B cell (primary cell): ENCODE data around the gene TSSC4. TPM values are rescaled to one million over a fixed set of nuclear protein-coding genes. Genes with fewer than 3 reads are reported as not detected.
A peak's percentile ranks its signal among the peaks of the same experiment; 100 is the strongest.

Source experiments
- ATAC-seq: fragments of 200-7000 bp; cut with Tn5 transposase; one replicate; pipeline ENCODE4 v1.10.0; 2021; ENCODE audit warnings: low read depth, mild to moderate bottlenecking, moderate number of reproducible peaks, moderate library complexity
- CTCF ChIA-PET: fragments of 350-600 bp; sonication (Branson Sonifier 250); formaldehyde crosslinking; loops from one replicate; lab custom pipeline; 2021; ENCODE audit warnings: antibody characterized with exemption, inconsistent platforms; lab: Charles Lee
- POLR2A ChIA-PET: fragments of 350-600 bp; sonication (Branson Sonifier 250); formaldehyde crosslinking; loops from one replicate; lab custom pipeline; 2021; ENCODE audit warnings: antibody characterized with exemption; lab: Charles Lee
- DNase-seq: peaks from one replicate; pipeline ENCODE4 v3.0.0; 2013
- H2AFZ ChIP-seq: 2 replicates; pipeline ENCODE4 v1.6.1; 2012; ENCODE audit warnings: mild to moderate bottlenecking, low read depth, low read length; ENCODE audit not compliant: insufficient read depth, poor library complexity, severe bottlenecking
- H3K27ac ChIP-seq, 2 donors: 1 replicate in 1 of 2; 2 replicates in 1 of 2; pipeline ENCODE4 v1.5.1; 2012 to 2013; ENCODE audit warnings: low read length in 2 of 2, mild to moderate bottlenecking in 2 of 2, moderate library complexity in 1 of 2
- H3K27me3 ChIP-seq, 4 experiments: fragments of 200-600 bp in 1 of 4; sonication (generic) in 1 of 4; replicated peaks in 1 of 4; 1 replicate in 2 of 4; 2 replicates in 2 of 4; pipeline versions ENCODE4 v1.6.1 to v1.7.0; 2013 to 2016; ENCODE audit warnings: low read length in 3 of 4, mild to moderate bottlenecking in 2 of 4, mixed read lengths in 1 of 4, moderate library complexity in 1 of 4; ENCODE audit not compliant: insufficient read depth in 4 of 4, control insufficient read depth in 3 of 4; ENCODE audit errors: control extremely low read depth in 1 of 4
- H3K36me3 ChIP-seq, 2 experiments: replicated peaks in 1 of 2; 1 replicate in 1 of 2; 2 replicates in 1 of 2; pipeline versions ENCODE4 v1.6.1 to v1.7.1; 2013; ENCODE audit warnings: low read length in 1 of 2; ENCODE audit not compliant: insufficient read depth in 2 of 2, control insufficient read depth in 1 of 2; ENCODE audit errors: control extremely low read depth in 1 of 2, extremely low read depth in 1 of 2
- H3K4me1 ChIP-seq, 2 donors: fragments of 200-600 bp in 1 of 2; sonication (generic) in 1 of 2; 1 replicate in 1 of 2; 2 replicates in 1 of 2; pipeline versions ENCODE4 v1.5.1 to v1.6.1; 2013 to 2017; ENCODE audit warnings: low read length in 2 of 2; ENCODE audit not compliant: control insufficient read depth in 2 of 2, insufficient read depth in 2 of 2
- H3K4me2 ChIP-seq: replicated peaks from 2 replicates; pipeline ENCODE3; 2012; ENCODE audit warnings: mild to moderate bottlenecking, low read depth, low read length; ENCODE audit not compliant: poor library complexity, severe bottlenecking
- H3K4me3 ChIP-seq, 5 experiments: fragments of 200-600 bp in 1 of 5; sonication (generic) in 1 of 5; 1 replicate in 3 of 5; 2 replicates in 2 of 5; pipeline versions ENCODE4 v1.5.1 to v1.7.0; 2011 to 2016; ENCODE audit warnings: low read length in 4 of 5, mild to moderate bottlenecking in 4 of 5, low read depth in 2 of 5, control low read depth in 1 of 5, moderate library complexity in 1 of 5; ENCODE audit not compliant: insufficient read depth in 1 of 5; ENCODE audit errors: control extremely low read depth in 1 of 5, extremely low read depth in 1 of 5
- H3K79me2 ChIP-seq: fragments of 200-600 bp; sonication (generic); one replicate; pipeline ENCODE4 v1.6.0; 2016; ENCODE audit warnings: low read length; ENCODE audit not compliant: control insufficient read depth, insufficient read depth
- H3K9ac ChIP-seq: fragments of 200-600 bp; sonication (generic); 2 replicates; pipeline ENCODE4 v1.6.1; 2017; ENCODE audit warnings: mild to moderate bottlenecking, low read length, moderate library complexity
- H3K9me3 ChIP-seq, 3 donors: one replicate each; pipeline versions ENCODE4 v1.6.1 to v1.7.1; 2013; ENCODE audit warnings: low read length in 2 of 3; ENCODE audit not compliant: control insufficient read depth in 2 of 3, insufficient read depth in 1 of 3; ENCODE audit errors: control extremely low read depth in 1 of 3
- H4K20me1 ChIP-seq: 2 replicates; pipeline ENCODE4 v1.6.0; 2012; ENCODE audit warnings: mild to moderate bottlenecking, low read length; ENCODE audit not compliant: insufficient read depth, control insufficient read depth, poor library complexity, severe bottlenecking
- H3K27ac Mint-ChIP-seq: one replicate; pipeline ENCODE4 v1.8.0; 2021; ENCODE audit warnings: mixed read lengths
- H3K27me3 Mint-ChIP-seq: one replicate; pipeline ENCODE4 v1.8.0; 2021; ENCODE audit warnings: mixed read lengths
- H3K4me1 Mint-ChIP-seq: one replicate; pipeline ENCODE4 v1.8.0; 2021; ENCODE audit warnings: mixed read lengths
- H3K4me3 Mint-ChIP-seq: one replicate; pipeline ENCODE4 v1.8.0; 2021; ENCODE audit warnings: mixed read lengths
- H3K9me3 Mint-ChIP-seq: one replicate; pipeline ENCODE4 v1.8.0; 2022; ENCODE audit warnings: mixed read lengths; ENCODE audit not compliant: insufficient read depth
- EZH2 ChIP-seq: IDR thresholded peaks from 2 replicates; pipeline ENCODE4 v1.6.1; 2012; ENCODE audit warnings: borderline replicate concordance, low read depth, mild to moderate bottlenecking, moderate library complexity, low read length; ENCODE audit not compliant: insufficient read depth, poor library complexity, severe bottlenecking
- WGBS: methylation state at CpG from one replicate; pipeline ENCODE4 v1.1.5; 2013; ENCODE audit warnings: missing lambda C conversion rate; ENCODE audit not compliant: insufficient coverage; 5-methylcytosine and 5-hydroxymethylcytosine counted together
- intact Hi-C: fragments of 100-400 bp; cut with micrococcal nuclease; formaldehyde crosslinking; loops from one replicate; pipeline ENCODE4 v1.10.0; 2022
- polyA plus RNA-seq: library from polyadenylated mRNA; depleted of rRNA; stranded (reverse); fragments of >200 nt; gene quantifications from 2 replicates; pipeline ENCODE4 v1.2.3, GENCODE V29; 2012
- total RNA-seq, 2 donors: library from RNA; stranded (reverse); fragments of 120-200 nt in 1 of 2; gene quantifications; 1 replicate in 1 of 2; 2 replicates in 1 of 2; pipeline versions ENCODE4 v1.2.3 to v1.2.4, GENCODE V29; 2013 to 2022
- TF ChIP-seq, protein P1 (sequence below): fragments of 200-600 bp; IDR thresholded peaks from one replicate; pipeline ENCODE4 v1.8.0; 2022; ENCODE audit warnings: antibody characterized with exemption, mild to moderate bottlenecking

Gene TSSC4
- total and polyA plus RNA-seq, 2 donors (not counting 1 experiment from before 2014, with no cell fraction given), result 49.4 to 57.5 TPM

DNA sequence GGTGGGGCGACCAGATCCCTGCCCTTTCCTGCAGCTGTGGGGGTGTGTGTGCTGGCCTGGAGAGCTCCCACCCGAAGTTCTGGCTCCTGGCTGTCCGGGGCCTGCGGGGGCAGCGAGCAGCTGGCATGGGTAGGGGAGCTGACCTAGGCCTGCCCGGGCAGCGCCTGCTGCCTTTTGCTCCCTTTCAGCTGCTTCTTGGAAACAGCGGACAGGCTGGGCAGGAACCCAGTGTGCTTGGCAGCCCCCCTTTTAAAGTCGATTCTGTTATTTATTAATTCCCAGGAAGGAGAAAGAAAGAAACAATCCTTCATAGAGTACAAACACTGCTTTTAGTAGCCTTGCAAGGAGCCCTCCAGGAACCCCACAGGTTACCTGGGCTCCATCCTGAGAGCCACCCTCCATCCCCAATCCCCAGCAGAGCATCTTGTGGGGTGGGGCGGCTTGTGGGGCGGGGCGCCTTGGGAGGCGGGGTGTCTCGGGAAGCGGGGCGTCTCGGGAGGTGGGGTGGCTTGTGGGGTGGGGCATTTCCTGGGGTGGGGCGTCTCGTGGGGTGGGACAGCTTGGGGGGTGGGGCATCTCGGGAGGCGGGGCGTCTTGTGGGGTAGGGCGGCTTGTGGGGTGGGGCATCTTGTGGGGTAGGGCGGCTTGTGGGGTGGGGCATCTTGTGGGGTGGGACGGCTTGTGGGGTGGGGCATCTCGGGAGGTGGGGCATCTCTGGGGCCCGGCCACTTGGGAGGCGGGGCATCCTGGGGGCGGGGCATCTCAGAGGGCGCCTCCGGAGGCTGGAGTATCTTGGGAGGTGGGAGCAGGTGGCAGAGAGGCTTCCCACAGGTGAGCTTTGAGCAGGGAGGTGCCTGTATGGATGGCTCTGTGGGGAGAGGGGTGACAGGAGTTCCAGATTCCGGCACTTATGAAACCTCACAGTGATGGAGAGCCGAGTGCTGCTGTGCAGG lies 16.4 kb upstream of the TSSC4 start:
- peak overlapping the region; percentile 99 for H3K27ac Mint-ChIP-seq
- CTCF ChIA-PET, result interaction anchor here (1.1 to 7.3 kb wide), 5 partner anchors 10 to 80 kb away, joined by 3 to 59 read pairs (median 6); partner anchors contain the start of genes C11orf21, TSPAN32 and TSSC4
- WGBS, result 48% methylated on average over 17 of the region's 33 CpGs
- H2AFZ ChIP-seq, result no peak overlapping the region
- TF ChIP-seq EZH2, result no peak
- TF ChIP-seq, protein P1, sequence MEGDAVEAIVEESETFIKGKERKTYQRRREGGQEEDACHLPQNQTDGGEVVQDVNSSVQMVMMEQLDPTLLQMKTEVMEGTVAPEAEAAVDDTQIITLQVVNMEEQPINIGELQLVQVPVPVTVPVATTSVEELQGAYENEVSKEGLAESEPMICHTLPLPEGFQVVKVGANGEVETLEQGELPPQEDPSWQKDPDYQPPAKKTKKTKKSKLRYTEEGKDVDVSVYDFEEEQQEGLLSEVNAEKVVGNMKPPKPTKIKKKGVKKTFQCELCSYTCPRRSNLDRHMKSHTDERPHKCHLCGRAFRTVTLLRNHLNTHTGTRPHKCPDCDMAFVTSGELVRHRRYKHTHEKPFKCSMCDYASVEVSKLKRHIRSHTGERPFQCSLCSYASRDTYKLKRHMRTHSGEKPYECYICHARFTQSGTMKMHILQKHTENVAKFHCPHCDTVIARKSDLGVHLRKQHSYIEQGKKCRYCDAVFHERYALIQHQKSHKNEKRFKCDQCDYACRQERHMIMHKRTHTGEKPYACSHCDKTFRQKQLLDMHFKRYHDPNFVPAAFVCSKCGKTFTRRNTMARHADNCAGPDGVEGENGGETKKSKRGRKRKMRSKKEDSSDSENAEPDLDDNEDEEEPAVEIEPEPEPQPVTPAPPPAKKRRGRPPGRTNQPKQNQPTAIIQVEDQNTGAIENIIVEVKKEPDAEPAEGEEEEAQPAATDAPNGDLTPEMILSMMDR, result no peak
- DNase-seq (peak; percentile 85), ATAC-seq (peak; percentile 48)
- H3K36me3 ChIP-seq, result peaks cover 0 to 23% of the 10 kb centered on the region in 2 experiments
- H3K27ac ChIP-seq, result peak overlapping the region; percentile 83 to 86
- no peaks in the 10 kb centered on the region for H3K27me3 Mint-ChIP-seq
- H3K4me1 ChIP-seq, result peaks cover 89 to 97% of the 10 kb centered on the region in 2 donors
- intact Hi-C loops, result loop anchor here (1.0 to 5.0 kb wide), 2 partner anchors 16 to 503 kb away; partner anchors contain the start of genes CDKN1C and TSSC4
- peaks cover 96% of the 10 kb centered on the region for H4K20me1 ChIP-seq
- H3K27me3 ChIP-seq, result no peaks in the 10 kb centered on the region
- H3K4me1 Mint-ChIP-seq, result peaks cover 90% of the 10 kb centered on the region
- H3K79me2 ChIP-seq, result peaks cover 79% of the 10 kb centered on the region
- no peaks in the 10 kb centered on the region for H3K9me3 Mint-ChIP-seq
- peak overlapping the region; percentile 98 for H3K4me3 Mint-ChIP-seq
- H3K9ac ChIP-seq, result peak overlapping the region; percentile 65
- POLR2A ChIA-PET, result interaction anchor here (0.6 to 4.9 kb wide), 7 partner anchors 10 to 1457 kb away, joined by 3 to 42 read pairs (median 6); partner anchors contain the start of gene TSSC4
- peak overlapping the region; percentile 100 for H3K4me2 ChIP-seq
- peaks cover 0 to 8% (median 0%) of the 10 kb centered on the region in 3 donors for H3K9me3 ChIP-seq
- H3K4me3 ChIP-seq, result peak overlapping the region; percentile 3 to 63 (median 50)
